22Rv1 (cell line): ENCODE measurements around the gene PACSIN1.

Experiments
- H3K27ac ChIP-seq: fragments of 450-650 bp; 2 replicates; pipeline ENCODE4 v1.5.1; 2017
- ZFX ChIP-seq: fragments of 450-650 bp; IDR thresholded peaks from 2 replicates; pipeline ENCODE4 v1.6.1; 2017; ENCODE audit warnings: antibody characterized with exemption, borderline replicate concordance
- TF ChIP-seq, protein P1 (sequence below): fragments of 450-650 bp; IDR thresholded peaks from 2 replicates; pipeline ENCODE4 v1.5.1; 2017; ENCODE audit warnings: mild to moderate bottlenecking

Gene PACSIN1

DNA sequence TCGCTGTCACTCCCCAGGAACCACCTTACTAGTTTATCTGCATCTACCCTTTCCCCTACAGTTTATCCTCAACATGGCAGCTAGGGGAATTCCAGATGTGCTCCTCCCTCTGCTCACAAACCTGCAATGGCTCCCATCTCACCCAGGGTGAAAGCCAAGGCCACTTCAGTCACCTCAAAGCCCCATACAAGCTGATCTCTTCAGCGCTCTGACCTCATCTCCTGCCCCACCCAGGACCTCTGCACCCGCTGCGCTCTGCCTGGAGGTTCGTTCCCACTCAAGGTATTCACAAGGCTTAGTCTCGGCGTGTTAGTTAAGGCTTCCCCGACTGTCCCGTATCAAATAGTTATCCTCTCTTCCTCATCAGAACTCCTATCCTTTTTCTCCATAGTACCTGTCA is 118.8 kb downstream of the PACSIN1 start:
- H3K27ac ChIP-seq: no peak overlapping the region
- no peak for TF ChIP-seq ZFX
- TF ChIP-seq, protein P1, sequence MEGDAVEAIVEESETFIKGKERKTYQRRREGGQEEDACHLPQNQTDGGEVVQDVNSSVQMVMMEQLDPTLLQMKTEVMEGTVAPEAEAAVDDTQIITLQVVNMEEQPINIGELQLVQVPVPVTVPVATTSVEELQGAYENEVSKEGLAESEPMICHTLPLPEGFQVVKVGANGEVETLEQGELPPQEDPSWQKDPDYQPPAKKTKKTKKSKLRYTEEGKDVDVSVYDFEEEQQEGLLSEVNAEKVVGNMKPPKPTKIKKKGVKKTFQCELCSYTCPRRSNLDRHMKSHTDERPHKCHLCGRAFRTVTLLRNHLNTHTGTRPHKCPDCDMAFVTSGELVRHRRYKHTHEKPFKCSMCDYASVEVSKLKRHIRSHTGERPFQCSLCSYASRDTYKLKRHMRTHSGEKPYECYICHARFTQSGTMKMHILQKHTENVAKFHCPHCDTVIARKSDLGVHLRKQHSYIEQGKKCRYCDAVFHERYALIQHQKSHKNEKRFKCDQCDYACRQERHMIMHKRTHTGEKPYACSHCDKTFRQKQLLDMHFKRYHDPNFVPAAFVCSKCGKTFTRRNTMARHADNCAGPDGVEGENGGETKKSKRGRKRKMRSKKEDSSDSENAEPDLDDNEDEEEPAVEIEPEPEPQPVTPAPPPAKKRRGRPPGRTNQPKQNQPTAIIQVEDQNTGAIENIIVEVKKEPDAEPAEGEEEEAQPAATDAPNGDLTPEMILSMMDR: no peak
